Ishikawa (cell line): ENCODE results near the gene NQO1.

Experiments used
- CEBPB ChIP-seq: IDR thresholded peaks from 2 replicates; pipeline ENCODE4 v1.6.1; 2012
- CREB1 ChIP-seq: IDR thresholded peaks from 2 replicates; pipeline ENCODE4 v1.6.1; 2012; ENCODE audit warnings: low read depth
- EGR1 ChIP-seq: IDR thresholded peaks from 2 replicates; pipeline ENCODE4 v1.6.1; 2012
- EP300 ChIP-seq: IDR thresholded peaks from 2 replicates; pipeline ENCODE4 v1.6.1; 2012; ENCODE audit warnings: borderline replicate concordance
- FOXM1 ChIP-seq: IDR thresholded peaks from 2 replicates; pipeline ENCODE4 v1.6.1; 2012; ENCODE audit warnings: low read depth, borderline replicate concordance
- MAX ChIP-seq: IDR thresholded peaks from 2 replicates; pipeline ENCODE4 v1.6.1; 2012
- NFIC ChIP-seq: IDR thresholded peaks from 2 replicates; pipeline ENCODE4 v1.6.1; 2012
- RAD21 ChIP-seq: IDR thresholded peaks from 2 replicates; pipeline ENCODE4 v1.6.1; 2012; ENCODE audit warnings: low read depth
- REST ChIP-seq: IDR thresholded peaks from 2 replicates; pipeline ENCODE4 v1.6.1; 2012; ENCODE audit warnings: low read depth, mild to moderate bottlenecking
- TAF1 ChIP-seq: IDR thresholded peaks from 2 replicates; pipeline ENCODE4 v1.6.1; 2012; ENCODE audit warnings: low read depth, mild to moderate bottlenecking
- TCF12 ChIP-seq: IDR thresholded peaks from 2 replicates; pipeline ENCODE4 v1.6.1; 2012; ENCODE audit warnings: low read depth
- TEAD4 ChIP-seq: IDR thresholded peaks from 2 replicates; pipeline ENCODE4 v1.6.1; 2012
- USF1 ChIP-seq: IDR thresholded peaks from 2 replicates; pipeline ENCODE4 v1.6.1; 2012
- YY1 ChIP-seq: IDR thresholded peaks from 2 replicates; pipeline ENCODE4 v1.6.1; 2012; ENCODE audit warnings: low read depth
- ZBTB7A ChIP-seq: IDR thresholded peaks from 2 replicates; pipeline ENCODE4 v1.6.1; 2012; ENCODE audit warnings: low read depth

Gene NQO1

GRCh38 chr16:69741519-69741918 is 15.2 kb upstream of the NQO1 start:
- TF ChIP-seq CEBPB (no peak), NFIC (no peak), CREB1 (no peak), ZBTB7A (no peak)

- TF ChIP-seq TCF12 (no peak), EGR1 (no peak), ZBTB7A (no peak), TAF1 (no peak), YY1 (no peak), CEBPB (no peak), NFIC (no peak)
Observed at GRCh38 chr16:69732101-69732500, 5.7 kb upstream of the NQO1 start.

GRCh38 chr16:69727916-69728270 is 1.5 kb upstream of the NQO1 start:
- no peak for TF ChIP-seq FOXM1
- no peak for TF ChIP-seq MAX
- no peak for TF ChIP-seq REST
- TF ChIP-seq CEBPB = no peak
- no peak for TF ChIP-seq NFIC
- TF ChIP-seq ZBTB7A = no peak
- no peak for TF ChIP-seq RAD21
- TF ChIP-seq YY1 = no peak
- no peak for TF ChIP-seq TCF12
- TF ChIP-seq TAF1 = no peak
- no peak for TF ChIP-seq EP300
- no peak for TF ChIP-seq TEAD4
- no peak for TF ChIP-seq USF1
- no peak for TF ChIP-seq CREB1
- TF ChIP-seq EGR1 = no peak

GRCh38 chr16:69725480-69726312 is 664 bp downstream of the NQO1 start:
- no peak for TF ChIP-seq USF1
- no peak for TF ChIP-seq TCF12
- TF ChIP-seq YY1 = no peak
- TF ChIP-seq REST = no peak
- TF ChIP-seq EGR1 = no peak
- TF ChIP-seq MAX = no peak
- TF ChIP-seq TEAD4 = no peak

GRCh38 chr16:69724981-69725479 is 1.3 kb downstream of the NQO1 start:
- TF ChIP-seq CREB1 = no peak
- TF ChIP-seq TAF1 = no peak
- no peak for TF ChIP-seq ZBTB7A
- TF ChIP-seq FOXM1 = no peak
- no peak for TF ChIP-seq USF1
- no peak for TF ChIP-seq NFIC
- no peak for TF ChIP-seq CEBPB
- TF ChIP-seq REST = no peak
- TF ChIP-seq YY1 = no peak
- no peak for TF ChIP-seq EP300
- no peak for TF ChIP-seq MAX
- no peak for TF ChIP-seq EGR1
- TF ChIP-seq TCF12 = no peak
- TF ChIP-seq RAD21 = no peak
- no peak for TF ChIP-seq TEAD4
